ENCODE measurements around the gene RHBDF1. TPM values are rescaled to one million over a fixed set of nuclear protein-coding genes. Genes with fewer than 3 reads are reported as not detected.

RHBDF1 gene
- total and polyA plus RNA-seq, 2 of the 13 experiments (the other 11 are each of a cell fraction or from before 2014, with no cell fraction given): 5.4 to 26.9 TPM

DNA sequence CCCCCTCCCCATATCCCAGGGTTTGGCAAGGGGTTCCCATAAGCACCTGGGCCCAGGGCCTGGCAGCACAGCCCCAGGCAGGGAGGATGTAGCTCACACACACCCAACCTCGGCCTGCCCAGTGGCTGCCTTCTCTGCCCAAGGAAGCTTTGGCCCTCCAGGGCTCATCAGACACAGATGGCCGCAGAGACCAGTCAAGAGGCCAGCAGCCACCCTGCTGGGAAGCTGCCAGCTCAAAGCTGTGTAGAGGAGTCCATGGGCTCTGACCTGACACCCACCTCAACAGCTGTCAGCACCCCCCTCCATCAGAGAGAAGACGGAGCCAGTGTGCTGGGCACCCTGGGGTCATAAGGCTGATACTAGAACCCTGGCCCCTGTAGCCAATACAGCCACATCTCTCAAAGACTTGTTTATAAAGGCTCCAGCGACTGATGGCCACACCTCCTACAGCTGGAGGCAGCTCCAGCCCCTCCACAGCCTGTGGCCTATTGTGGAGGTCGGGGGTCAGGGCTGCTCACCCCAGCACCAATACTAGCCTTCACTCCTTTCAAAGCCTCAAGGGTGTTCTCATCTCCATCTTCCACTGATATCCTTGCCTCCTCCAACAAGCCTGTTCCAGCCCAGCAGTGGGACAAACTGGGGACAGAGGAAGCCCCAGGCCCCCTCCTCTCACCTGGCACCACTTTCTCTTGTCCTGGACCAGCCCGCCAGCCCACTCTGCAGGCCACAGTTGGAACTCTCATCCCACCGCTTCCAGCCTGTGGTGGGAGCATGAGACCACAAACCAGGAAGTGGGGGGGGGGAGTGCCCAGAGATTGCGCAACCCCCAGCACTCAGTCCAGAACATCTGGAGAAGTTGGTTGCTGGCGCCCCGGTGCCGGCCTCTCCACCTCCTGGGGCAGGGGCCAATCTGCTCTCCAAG lies 3.4 kb upstream of the RHBDF1 start:
- Histone ChIP-seq H4K20me1 (ENCODE audit: insufficient read depth, low read length) (no peaks in the 10 kb centered on the region), H3K36me3 (replicated peaks in 1 of 2; ENCODE audit: control insufficient read depth in 1 of 2, insufficient read depth in 2 of 2, low read length in 2 of 2) (peaks cover 4 to 13% of the 10 kb centered on the region in 2 experiments; a peak in 3 of 5 replicates), H3K27me3 (ENCODE audit: control insufficient read depth in 1 of 2, insufficient read depth in 2 of 2, low read length in 2 of 2) (peaks cover 2 to 8% of the 10 kb centered on the region in 2 experiments; a peak in 2 of 5 replicates), H2AFZ (ENCODE audit: low read length) (no peak overlapping the region), H3K4me1 (ENCODE audit: insufficient read depth, low read length) (peaks cover 71% of the 10 kb centered on the region), H3K79me2 (ENCODE audit: insufficient read depth, low read length) (peaks cover 2% of the 10 kb centered on the region), H3K9ac (ENCODE audit: insufficient read depth, low read depth, low read length) (no peak overlapping the region), H3K4me3 (replicated peaks in 1 of 3; ENCODE audit: insufficient read depth in 1 of 3, low read depth in 2 of 3, low read length in 3 of 3) (peak overlapping the region; percentile 63 to 84 (median 80); a peak in 5 of 6 replicates), H3K27ac (ENCODE audit: extremely low read length, insufficient read depth, low read length) (peak overlapping the region; percentile 30), H3K9me3 (ENCODE audit: low read length) (no peaks in the 10 kb centered on the region), H3K4me2 (ENCODE audit: low read depth, low read length) (peak overlapping the region; percentile 95)
- FAIRE-seq (no peak), DNase-seq (ENCODE audit: low spot score) (peak; percentile 82), ATAC-seq (peak; percentile 49)
- ChIA-PET POLR2A (interaction anchor here (0.8 to 2.6 kb wide), 3 partner anchors 23 to 277 kb away, joined by 4 to 12 read pairs (median 5); partner anchors contain the start of genes POLR3K and SNRNP25), CTCF (ENCODE audit: low intra/inter-chr PET ratio, low total read pairs) (interaction anchor here (1.1 to 2.5 kb wide), 2 partner anchors 10 to 21 kb away, joined by 6 to 11 read pairs; no protein-coding TSS in a partner anchor)
- 3% methylated on average over 7 of the region's 11 CpGs for WGBS (ENCODE audit: low lambda C conversion rate)
- intact Hi-C loops (cut with micrococcal nuclease; ENCODE audit: unreplicated experiment) (no loop called here), in situ Hi-C loops (cut with HindIII; ENCODE audit: extremely low pct_ligation_motif_present, low pct_unique_long_range_greater_than_20kb) (no loop called here)
- BruUV-seq (replicated peaks): no TSS peak
- TF ChIP-seq ZNF460 (CRISPR knock-in tag; IDR thresholded peaks at IDR 0.05; ENCODE audit: borderline replicate concordance) (no peak), MED8 (CRISPR knock-in tag; IDR thresholded peaks at IDR 0.05; ENCODE audit: insufficient replicate concordance) (no peak), YY1 (IDR thresholded peaks at IDR 0.05; ENCODE audit: insufficient read depth, insufficient replicate concordance, low read depth, low read length) (no peak), ZNF274 (CRISPR knock-in tag; IDR thresholded peaks at IDR 0.05) (no peak), ERF (CRISPR knock-in tag; IDR thresholded peaks at IDR 0.05) (no peak), ZBTB7B (CRISPR knock-in tag; IDR thresholded peaks at IDR 0.05) (no peak; the same call in 1 of the 2 replicates), SKI (IDR thresholded peaks at IDR 0.05; ENCODE audit: partially characterized antibody) (peak; percentile 13), FOXJ3 (CRISPR knock-in tag; IDR thresholded peaks at IDR 0.05; ENCODE audit: borderline replicate concordance) (no peak), NR3C1 (CRISPR knock-in tag; IDR thresholded peaks at IDR 0.05) (no peak), ZNF839 (CRISPR knock-in tag; IDR thresholded peaks at IDR 0.05; ENCODE audit: borderline replicate concordance) (peak; percentile 21; the same call in 1 of the 2 replicates), ELF1 (CRISPR knock-in tag; IDR thresholded peaks at IDR 0.05) (peak; percentile 95)
- TF ChIP-seq, protein P1, sequence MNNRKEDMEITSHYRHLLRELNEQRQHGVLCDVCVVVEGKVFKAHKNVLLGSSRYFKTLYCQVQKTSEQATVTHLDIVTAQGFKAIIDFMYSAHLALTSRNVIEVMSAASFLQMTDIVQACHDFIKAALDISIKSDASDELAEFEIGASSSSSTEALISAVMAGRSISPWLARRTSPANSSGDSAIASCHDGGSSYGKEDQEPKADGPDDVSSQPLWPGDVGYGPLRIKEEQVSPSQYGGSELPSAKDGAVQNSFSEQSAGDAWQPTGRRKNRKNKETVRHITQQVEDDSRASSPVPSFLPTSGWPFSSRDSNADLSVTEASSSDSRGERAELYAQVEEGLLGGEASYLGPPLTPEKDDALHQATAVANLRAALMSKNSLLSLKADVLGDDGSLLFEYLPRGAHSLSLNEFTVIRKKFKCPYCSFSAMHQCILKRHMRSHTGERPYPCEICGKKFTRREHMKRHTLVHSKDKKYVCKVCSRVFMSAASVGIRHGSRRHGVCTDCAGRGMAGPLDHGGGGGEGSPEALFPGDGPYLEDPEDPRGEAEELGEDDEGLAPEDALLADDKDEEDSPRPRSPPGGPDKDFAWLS (CRISPR knock-in tag; IDR thresholded peaks at IDR 0.05; ENCODE audit: borderline replicate concordance): no peak
- TF ChIP-seq, protein P2, sequence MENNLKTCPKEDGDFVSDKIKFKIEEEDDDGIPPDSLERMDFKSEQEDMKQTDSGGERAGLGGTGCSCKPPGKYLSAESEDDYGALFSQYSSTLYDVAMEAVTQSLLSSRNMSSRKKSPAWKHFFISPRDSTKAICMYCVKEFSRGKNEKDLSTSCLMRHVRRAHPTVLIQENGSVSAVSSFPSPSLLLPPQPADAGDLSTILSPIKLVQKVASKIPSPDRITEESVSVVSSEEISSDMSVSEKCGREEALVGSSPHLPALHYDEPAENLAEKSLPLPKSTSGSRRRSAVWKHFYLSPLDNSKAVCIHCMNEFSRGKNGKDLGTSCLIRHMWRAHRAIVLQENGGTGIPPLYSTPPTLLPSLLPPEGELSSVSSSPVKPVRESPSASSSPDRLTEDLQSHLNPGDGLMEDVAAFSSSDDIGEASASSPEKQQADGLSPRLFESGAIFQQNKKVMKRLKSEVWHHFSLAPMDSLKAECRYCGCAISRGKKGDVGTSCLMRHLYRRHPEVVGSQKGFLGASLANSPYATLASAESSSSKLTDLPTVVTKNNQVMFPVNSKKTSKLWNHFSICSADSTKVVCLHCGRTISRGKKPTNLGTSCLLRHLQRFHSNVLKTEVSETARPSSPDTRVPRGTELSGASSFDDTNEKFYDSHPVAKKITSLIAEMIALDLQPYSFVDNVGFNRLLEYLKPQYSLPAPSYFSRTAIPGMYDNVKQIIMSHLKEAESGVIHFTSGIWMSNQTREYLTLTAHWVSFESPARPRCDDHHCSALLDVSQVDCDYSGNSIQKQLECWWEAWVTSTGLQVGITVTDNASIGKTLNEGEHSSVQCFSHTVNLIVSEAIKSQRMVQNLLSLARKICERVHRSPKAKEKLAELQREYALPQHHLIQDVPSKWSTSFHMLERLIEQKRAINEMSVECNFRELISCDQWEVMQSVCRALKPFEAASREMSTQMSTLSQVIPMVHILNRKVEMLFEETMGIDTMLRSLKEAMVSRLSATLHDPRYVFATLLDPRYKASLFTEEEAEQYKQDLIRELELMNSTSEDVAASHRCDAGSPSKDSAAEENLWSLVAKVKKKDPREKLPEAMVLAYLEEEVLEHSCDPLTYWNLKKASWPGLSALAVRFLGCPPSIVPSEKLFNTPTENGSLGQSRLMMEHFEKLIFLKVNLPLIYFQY (CRISPR knock-in tag; IDR thresholded peaks at IDR 0.05; ENCODE audit: borderline replicate concordance): no peak
- TF ChIP-seq, protein P3, sequence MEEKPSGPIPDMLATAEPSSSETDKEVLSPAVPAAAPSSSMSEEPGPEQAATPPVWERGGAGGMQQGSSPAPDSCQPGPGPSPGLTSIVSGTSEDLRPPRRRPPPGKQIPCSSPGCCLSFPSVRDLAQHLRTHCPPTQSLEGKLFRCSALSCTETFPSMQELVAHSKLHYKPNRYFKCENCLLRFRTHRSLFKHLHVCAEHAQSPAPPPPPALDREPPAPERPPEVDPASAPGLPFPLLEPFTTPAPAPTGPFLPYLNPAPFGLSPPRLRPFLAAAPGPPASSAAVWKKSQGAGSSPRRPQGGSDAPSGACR (CRISPR knock-in tag; IDR thresholded peaks at IDR 0.05): no peak
- TF ChIP-seq, protein P4, sequence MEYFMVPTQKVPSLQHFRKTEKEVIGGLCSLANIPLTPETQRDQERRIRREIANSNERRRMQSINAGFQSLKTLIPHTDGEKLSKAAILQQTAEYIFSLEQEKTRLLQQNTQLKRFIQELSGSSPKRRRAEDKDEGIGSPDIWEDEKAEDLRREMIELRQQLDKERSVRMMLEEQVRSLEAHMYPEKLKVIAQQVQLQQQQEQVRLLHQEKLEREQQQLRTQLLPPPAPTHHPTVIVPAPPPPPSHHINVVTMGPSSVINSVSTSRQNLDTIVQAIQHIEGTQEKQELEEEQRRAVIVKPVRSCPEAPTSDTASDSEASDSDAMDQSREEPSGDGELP (IDR thresholded peaks at IDR 0.05; ENCODE audit: borderline replicate concordance, low read depth): peak; percentile 83

Data from HepG2 (cell line).